Inferior parietal cortex (tissue), 1 donor: ENCODE results near the gene KANSL1.
"Not testable (repeated sequence)": the region's sequence is repeated elsewhere in the genome, so short reads cannot be mapped to it uniquely, and the experiment has no call there.

Experiments used
- DNase-seq: peaks from one replicate; pipeline ENCODE4 v3.0.0-alpha.2; 2016; ENCODE audit errors: extremely low spot score

The KANSL1 gene

DNA sequence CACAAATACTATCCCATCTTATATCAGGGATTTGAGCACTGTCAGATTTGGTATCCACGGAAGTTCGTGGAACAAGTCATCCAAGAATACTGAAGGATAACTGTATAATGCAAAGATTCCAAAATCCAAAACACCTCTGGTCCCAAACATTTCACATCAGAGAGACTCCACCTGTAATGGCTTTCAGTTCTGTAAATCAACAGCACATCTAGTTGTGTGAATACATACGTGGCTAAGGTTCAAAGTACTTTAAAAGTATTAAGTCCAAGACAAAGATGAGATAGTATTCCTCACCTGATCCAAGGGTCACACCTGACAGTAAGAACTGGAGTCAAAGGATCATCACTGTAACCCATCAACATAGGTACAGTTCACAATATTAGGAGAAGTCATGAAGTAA lies 54.8 kb downstream of the KANSL1 start:
- DNase-seq, result no peak

DNA sequence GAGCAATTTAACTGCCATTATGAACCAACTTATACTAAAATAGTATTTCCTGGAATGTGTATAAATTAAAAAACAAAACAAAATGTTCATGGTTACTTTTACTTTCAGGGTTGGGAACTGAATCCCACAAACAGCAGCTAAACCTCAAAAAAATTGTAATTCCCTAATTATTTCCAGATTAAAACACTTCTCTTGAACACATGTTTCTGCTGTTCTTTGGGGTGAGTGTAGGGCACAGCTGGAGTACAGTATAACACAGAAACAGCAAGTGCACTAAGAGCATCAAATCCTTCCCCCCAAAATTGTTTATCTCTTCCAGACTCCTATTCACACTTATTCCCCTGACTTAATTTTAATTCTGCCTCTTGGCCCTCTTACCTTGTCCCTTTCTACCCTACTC lies 56.4 kb downstream of the KANSL1 start:
- DNase-seq, result no peak

DNA sequence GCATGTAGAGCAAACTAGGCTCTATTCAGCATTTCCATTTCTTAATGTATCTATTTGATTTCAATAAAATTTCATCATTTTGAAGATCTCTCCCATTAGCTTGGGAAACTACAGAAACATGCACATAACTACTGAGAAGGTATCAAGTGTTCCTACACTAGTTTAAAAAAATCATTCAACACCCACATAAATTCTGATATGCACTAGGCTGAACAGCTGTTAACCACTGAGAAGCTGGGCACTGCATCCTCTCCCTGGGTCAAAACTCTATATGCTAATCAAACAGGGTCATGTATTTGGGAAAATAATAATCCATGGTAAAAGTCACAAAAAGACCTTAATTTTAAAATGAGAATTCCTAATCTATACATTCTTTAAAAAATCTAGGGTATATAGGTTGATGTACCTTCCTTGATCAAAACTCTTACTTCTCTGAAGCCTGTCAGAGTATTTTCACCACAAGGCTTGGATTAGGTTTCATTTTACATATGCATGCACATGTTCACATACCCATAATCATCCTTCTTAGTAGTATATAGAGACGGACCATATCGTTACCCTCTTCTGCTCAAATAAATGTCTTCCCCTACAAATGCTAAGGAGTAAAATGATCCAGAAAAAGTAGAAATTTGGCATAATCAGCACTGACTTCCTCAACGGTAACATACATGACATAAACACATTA lies 57.2 kb downstream of the KANSL1 start:
- no peak for DNase-seq

DNA sequence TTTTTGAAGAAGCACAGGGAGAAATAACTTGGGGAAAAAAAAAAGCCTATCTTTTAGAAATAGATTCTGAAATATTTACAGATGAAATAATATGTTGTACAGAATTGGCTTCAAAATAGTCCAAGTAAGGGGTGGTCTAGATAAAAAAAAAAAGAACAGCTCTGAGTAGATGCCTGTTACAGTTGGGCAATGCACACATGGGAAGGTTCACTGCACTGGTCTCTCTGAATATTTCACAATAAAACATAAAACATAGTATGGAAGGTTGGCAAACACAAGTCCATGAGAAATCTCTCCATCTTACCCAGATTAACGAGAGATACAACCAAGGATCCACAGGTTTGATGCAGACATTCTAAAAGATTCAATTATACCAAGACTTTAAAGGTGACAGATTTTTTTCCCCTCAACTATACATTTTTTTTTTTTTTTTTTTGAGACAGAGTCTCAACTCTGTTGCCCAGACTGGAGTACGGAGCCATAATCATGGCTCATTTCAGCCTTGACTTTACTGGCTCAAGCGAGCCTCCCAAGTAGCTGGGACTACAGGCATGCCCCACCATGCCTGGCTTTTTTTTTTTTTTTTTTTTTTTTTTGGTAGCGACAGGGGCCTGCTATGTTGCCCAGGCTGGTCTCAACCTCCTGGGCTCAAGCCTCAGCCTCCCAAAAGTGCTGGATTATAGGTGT lies 58.0 kb downstream of the KANSL1 start:
- no peak for DNase-seq

DNA sequence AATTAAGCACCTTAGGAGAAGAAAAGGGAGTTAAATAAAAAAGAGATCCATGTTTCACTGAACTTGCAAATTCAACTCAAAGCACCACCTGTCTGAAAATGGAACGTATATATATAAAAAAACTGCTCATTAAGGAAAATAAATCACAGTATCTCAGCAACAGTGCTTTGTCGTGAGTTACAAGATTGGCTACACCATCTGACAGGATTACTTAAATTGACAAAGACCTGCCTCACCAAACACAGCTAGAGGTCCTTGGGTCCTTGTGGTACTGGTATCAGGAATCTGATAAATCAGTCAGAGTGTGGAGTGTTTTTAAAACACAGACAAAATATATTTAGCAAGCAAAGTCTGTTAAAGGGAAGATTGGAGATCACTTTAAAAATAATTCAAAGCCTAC lies 63.9 kb downstream of the KANSL1 start:
- no peak for DNase-seq

DNA sequence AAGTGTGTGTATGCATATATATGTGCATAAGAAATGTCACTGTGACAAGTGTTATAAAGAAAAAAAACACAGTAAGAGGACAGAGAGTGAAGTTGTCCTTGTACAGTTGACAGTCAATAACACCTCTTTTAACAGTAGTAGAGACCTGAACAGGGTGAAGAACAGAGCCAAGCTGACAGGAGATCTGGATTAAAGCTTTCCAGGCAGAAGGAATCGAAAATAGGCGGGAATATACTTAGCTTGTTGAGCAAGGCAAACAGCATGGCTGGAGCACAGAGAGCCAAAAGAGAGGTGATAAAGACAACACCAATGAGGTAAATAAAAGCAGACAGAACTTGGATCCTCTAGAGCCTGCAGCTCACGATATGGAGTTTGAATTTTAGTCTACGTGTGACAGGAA lies 64.8 kb downstream of the KANSL1 start:
- DNase-seq, result no peak

DNA sequence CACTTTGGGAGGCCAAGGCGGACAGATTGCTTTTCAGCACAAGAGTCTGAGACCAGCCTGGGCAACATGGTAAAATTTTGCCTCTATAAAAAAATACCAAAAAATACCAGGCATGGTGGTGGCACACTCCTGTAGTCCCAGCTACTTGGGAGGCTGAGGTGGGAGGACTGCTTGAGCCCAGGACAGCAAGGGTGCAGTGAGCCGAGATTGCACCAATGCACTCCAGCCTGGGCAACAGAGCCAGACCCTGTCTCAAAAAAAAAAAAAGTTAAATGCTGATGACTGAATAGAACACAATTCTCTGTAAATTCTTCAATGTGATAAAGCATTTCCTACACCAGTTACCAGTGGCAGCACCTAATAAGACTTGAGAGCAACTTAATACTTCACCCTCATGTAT lies 65.7 kb downstream of the KANSL1 start:
- DNase-seq, result no peak

DNA sequence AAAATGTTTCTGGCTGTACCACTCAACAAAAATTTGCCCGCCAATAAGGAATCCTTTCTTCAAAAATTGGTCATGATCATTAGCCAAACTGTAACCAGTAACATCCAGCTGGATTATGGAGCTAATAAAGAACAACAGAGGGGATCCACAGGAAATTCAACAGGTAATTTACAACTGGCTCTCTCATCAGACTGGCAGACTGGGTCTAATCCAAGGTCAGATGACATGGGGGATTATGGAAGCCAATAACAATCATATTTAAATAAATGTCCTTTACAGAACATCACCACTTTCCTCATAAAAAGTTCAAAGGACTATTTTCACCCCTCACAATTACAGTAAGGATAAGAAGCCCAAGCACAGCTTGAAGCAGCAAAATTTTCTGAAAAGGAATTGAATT lies 66.4 kb downstream of the KANSL1 start:
- no peak for DNase-seq

DNA sequence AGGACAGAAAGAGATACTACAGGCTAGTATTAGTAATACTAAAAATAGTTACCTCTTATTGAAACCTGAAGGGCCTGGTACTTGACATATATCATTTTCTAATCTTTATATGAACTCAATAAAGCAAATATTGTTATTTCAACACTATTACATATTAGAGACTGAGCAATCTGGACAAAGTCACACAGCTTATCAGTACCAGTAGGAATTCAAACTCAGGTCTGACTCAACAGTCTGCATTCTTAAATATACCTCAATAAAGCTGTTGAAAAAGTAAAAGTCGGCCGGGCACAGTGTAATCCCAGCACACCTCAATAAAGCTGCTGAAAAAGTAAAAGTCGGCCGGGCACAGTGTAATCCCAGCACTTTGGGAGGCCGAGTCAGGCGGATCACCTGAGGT lies 67.4 kb downstream of the KANSL1 start:
- no peak for DNase-seq

DNA sequence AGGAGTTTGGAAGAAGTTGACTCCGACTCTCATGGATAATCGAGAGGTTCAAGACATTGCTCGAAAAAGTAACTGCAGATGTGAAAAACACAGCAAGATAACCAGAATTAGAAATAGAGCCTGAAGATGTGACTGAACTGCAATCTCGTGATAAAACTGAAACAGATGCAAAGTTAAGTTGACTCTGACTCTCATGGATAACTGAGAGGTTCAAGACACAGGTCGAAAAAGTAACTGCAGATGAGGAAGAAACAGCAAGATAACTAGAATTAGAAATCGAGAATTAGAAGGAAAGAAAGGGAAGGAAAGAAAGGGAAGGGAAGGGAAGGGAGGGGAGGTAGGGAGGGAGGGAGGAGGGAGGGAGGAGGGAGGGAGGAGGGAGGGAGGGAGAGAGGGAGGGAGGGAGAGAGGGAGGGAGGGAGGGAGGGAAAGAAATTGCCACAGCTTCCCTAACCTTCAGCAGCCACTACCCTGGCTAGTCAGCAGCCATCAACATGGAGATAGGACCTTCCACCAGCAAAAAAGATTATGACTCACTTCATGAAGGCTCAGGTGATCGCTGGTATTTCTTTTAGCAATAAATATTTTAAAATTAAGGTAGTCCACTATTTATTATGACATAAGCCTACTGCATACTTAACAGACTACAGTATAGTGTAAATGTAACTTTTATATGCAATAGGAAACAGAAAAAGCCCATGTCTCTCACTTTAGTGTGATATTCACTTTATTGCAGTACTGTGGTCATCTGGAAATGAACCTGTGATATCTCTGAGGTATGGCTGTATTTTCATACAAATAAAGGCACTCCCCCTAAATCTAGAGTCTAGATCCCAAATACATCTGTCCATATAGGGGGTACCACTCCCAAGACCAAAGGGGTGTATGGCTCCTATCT lies 68.3 kb downstream of the KANSL1 start:
- no peak for DNase-seq

DNA sequence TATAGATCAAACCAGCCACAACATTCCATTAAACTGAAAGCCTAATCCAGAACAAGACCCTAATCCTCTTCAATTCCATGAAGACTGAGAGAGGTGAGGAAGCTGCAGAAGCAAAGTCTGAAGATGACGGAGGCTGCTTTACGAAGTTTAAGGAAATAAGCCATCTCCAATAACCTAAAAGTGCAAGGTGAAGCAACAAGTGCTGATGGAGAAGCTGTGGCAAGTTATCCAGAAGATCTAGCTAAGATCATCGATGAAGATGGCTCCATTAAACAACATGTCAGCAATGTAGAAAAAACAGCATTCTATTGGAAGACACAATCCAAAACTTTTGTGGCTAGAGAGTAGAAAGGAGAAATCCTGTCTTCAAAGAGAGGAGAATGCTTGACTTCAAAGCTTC lies 69.6 kb downstream of the KANSL1 start:
- DNase-seq, result no peak

DNA sequence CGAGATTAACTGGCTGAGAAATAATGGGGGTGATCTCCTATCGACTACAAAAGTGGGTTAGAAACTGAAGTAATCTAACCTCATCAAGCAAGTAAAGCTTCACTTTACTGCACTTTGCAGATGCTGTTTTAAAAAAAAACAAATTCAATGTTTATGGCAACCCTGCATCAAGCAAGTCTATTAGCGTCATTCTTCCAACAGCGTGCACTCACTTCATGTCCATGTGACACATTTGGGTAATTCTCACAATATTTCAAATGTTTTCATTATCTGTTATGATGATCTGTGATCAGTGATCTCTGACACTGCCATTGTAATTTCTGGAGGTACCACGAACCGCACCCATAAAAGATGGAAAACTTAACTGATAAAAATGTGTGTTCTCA lies 70.8 kb downstream of the KANSL1 start:
- no peak for DNase-seq

DNA sequence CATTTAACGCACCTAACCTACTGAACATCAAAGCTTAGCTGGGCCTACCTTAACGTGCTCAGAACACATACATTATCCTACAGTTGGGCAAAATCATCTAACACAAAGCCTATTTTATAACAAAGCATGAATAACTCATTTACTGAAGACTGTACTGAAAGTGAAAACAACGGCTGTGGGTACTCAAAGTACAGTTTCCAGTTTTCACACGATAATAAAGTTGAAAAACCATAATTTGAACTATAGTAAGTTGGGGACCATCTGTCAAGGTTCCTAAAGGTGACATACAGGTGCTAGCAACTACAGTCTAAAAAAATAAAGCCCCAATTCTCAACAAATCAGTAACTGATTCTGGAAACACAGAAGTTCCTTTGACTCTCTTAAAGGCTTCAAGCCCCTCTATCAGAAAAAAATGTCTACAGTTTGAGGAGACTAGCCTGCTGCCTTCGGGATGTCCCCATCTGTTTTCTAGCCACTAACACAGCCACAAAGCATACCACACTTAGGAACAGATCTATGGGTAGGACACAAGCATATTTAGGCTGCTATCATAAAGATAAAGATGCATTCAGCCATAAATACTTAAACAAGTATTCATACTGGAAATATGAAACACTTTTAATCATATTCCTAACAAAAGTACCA lies 71.3 kb downstream of the KANSL1 start:
- no peak for DNase-seq

DNA sequence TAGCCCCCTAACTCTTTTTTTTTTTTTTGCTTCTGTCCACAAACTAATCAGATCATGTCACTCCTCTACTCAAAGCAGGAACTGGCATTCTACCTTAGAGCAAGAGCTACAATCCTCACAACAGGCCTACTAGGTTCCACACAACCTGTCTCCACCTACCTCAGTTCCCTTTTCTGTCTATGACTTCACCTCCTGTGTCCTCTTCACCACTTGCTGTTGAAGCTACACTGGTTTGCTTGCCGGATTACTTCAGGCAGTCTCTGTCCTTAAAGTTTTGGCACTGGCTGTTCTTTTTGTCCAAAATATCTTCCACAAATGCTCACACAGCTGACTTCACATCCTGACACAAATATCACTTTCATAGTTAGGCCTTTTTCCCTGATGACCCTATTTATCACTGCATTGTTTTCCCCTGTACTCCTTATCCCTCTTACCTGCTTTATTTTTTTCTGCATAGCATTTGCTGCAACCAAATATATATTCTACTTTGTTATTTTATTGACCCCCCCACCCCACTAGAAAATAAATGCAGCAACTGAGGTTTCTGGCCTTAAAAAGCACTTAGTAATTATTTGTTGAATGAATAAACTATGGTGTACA lies 72.0 kb downstream of the KANSL1 start:
- DNase-seq, result no peak

DNA sequence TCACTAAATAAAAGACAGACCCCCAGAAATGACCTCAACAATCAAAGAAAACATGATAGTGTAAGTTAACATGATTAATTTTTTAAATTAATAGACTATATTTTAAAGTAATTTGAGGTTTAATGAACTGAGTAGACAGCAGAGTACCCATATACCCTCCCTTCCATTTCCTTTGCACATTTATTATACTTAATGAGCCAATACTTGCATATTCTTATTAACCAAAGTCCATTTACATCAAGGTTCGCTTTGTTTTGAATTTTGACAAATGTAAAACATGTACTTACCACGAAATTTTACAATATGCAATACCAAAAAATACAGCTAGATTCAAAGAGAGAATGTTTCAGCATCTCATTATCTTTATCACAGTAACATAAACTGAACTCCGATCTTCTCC lies 72.7 kb downstream of the KANSL1 start:
- no peak for DNase-seq

DNA sequence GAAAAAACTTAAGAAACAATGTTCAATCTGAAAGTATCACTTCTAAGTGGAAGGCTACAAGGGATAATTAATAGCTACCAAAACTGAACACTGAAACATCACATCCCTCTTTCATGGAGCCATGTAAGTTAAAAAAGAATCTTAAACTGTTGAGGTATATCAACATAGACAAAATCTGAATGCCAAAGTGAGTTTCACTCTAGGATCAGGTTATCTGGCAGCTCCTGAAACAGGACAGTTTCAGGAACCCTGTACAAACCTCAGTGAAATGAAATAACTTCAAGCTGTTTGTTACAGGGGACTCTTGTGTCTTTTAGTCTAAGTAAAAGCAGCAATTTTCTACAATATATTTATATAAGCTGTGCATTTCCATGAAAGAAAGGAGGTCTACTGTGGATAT lies 73.2 kb downstream of the KANSL1 start:
- DNase-seq, result no peak

DNA sequence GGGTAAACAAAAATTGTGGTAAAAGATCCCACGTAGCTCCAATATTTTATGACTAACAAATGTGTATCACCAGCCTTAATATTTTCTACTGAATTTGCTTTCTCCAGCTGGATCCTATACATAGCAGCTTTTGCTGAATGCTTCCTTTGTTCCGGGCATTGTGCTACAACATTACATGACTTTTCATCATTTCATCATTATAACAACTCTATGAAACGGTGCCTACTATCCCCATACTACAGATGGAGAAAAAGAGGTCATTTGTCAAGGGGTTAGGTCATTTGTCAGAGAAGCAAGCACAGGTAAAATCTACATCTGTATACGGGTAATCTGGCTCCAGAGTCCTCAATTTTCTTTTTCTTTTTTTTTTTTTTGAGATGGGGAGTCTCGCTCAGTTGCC lies 74.3 kb downstream of the KANSL1 start:
- DNase-seq, result no peak

DNA sequence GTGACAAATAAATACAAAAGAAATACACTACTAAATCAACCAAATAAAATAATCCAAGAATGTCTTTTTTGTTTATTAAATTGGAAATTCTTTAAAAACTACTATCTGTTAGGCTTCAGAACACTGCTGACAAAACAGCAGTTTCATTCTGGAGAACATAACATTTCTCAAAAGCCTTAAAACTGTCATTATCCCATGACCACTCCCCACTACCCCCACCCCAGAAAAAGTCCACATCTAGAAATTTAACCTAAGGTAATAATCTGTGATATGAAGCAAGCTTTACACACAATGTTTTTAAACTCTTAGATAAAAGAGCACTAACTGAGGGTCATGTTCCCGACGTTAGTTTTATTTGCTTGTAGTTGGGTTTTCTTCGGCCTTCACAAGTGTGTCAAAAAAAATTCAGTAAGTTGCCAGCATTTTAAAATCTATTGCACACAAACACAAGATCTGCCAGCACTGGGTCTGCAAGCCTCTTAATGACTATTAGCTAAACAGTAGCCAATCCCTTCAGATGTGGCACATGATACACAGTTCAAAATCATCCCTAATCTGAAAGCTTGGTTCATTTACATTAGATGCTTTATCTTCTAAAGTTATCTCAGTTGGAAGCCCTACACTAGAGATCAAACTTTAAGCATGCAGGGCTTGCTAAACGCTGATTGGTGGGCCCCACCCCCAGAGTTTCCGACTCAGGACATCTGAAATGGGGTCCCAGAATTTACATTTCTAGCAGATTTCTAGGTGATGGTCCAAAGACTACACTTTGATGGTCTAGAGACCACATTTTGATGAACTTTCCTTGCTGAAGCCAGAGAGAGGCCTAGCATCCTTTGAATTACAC lies 75.2 kb downstream of the KANSL1 start:
- no peak for DNase-seq

DNA sequence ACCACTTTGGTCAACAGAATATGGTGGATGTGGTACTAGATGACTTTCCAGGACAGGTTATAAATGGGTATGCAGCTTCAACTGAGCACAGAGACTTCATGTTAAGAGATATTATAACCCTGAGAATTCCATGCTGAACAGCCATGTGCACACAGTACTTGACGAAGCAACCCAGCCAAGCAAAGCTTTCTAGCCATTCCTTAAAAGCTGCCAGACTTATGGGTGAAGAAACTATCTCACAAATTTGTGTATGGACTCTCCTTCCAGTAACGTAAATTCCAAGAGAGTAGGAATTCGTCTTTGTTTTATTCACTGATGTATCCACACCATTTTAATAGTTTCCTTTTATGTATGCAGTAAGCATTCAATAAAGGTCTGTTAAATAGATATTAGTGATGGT lies 76.1 kb downstream of the KANSL1 start:
- DNase-seq, result no peak

DNA sequence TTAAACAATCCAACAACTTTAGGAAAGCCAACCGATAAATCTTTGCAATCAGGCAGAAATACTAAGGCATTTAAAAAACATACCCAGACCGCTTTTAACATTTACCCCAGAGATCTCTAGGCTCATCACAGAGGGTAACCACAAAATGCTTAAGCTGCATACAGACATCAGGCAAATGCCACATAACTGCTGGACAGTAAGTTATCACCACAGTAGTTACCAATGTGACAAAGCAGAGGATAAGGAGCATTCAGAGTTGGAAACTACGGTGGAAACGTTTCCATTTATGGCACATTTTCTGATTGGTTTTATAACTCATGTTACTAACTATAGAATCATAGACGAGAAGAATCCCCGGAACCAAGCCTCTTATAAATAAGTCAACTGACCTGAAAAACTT lies 77.5 kb downstream of the KANSL1 start:
- no peak for DNase-seq

DNA sequence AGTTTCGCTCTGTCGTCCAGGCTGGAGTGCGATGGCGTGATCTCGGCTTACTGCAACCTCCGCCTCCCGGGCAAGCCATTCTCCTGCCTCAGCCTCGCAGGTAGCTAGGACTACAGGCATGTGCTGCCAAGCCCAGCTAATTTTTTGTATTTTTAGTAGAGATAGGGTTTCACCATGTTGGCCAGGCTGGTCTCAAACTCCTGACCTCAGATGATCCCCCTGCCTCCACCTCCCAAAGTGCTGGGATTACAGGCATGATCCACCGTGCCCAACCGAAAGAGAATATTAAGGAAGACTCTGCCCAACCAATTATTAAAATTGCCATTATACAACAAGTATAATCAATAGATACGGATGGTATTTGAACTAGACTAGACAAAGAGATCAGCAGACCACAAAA lies 82.0 kb downstream of the KANSL1 start:
- DNase-seq, result not testable (repeated sequence)
